HG03354 (cell line): ENCODE data around the gene OPRD1.

ENCODE experiments used
- ATAC-seq: cut with Tn5 transposase; IDR thresholded peaks from one replicate; pipeline ENCODE4 v1.9.1; 2021; ENCODE audit warnings: mild to moderate bottlenecking; ENCODE audit not compliant: unreplicated experiment, poor library complexity, severe bottlenecking

The OPRD1 gene

DNA sequence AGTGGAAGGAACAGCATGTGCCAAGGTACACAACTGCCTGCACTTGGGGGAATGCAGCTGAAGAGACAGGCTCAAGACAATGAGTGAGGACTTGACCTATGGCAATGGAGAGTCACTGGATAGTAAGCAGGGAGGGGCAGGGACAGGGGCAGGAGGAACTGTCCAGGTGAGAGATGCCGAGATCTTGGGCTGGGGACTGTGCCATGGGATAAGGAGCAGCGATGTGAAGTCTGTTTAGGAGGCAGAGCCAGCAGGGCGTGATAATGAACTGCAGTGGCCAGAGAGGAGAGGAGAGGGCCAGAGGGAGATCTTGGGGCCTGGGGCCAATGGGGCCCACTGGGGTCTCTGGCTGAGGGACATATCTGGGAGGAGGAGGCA lies 84.6 kb downstream of the OPRD1 start:
- no peak for ATAC-seq

DNA sequence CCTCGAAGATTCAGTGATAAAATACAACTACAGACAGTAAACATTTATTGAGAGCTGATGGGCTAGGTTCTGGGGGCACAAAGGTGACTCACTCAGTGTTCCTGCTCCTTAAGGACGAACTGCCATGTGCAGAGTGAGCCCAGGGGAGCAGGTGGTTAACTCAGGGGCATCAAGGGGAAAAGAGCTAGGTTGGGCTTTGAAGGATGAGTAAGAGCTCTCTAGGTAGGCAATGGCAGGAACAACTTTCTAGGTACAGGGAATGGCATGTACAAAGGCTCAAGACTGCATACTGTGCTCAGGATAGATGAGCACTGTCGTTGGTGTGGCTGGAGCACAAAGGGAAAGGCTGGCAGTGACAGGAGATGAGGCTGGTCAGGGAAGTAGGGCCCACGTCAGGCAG lies 85.8 kb downstream of the OPRD1 start:
- ATAC-seq = no peak

GRCh38 chr1:28898405-28898881 lies 86.5 kb downstream of the OPRD1 start:
- no peak for ATAC-seq

DNA sequence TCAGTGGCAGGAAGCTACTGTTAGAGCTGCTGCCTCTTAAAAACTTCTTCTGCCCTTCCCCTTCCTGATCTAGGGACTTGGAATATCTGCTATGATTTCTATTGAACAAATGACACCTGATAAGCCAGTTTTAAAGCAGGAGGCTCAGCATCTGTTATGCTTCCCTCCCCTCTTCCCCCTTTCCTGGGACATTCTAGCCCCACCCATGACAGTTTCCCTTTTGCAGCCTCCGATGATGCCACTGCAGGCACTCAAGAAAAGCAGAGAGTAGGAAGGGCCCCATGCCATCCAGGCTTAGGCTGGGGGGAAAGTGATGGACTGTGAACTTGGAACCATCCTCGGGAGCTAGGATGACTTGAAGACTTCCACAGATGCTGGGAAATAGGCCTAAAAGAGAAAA lies 87.3 kb downstream of the OPRD1 start:
- ATAC-seq = no peak

- no peak for ATAC-seq
These were observed 88.6 kb downstream of the OPRD1 start for GRCh38 chr1:28900562-28900961.

DNA sequence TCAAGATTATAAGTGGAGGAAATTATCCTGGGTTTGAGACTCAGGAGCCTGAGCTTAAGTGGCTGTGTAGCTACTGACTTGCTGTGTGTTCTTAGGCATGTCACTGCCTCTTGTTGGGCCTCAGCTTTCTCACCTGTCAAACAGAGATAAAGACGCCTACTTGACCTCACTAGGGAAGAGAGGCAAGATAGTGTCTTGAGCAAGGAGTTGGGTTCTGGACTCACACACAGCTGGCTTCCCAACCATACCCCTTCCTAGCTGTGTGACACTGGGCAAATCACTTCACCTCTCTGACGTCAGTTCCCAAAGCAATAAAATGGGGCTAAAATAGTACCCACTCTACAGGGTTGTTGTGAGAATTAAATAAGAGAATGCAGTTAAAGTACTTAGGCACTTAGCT lies 90.8 kb downstream of the OPRD1 start:
- ATAC-seq = no peak

DNA sequence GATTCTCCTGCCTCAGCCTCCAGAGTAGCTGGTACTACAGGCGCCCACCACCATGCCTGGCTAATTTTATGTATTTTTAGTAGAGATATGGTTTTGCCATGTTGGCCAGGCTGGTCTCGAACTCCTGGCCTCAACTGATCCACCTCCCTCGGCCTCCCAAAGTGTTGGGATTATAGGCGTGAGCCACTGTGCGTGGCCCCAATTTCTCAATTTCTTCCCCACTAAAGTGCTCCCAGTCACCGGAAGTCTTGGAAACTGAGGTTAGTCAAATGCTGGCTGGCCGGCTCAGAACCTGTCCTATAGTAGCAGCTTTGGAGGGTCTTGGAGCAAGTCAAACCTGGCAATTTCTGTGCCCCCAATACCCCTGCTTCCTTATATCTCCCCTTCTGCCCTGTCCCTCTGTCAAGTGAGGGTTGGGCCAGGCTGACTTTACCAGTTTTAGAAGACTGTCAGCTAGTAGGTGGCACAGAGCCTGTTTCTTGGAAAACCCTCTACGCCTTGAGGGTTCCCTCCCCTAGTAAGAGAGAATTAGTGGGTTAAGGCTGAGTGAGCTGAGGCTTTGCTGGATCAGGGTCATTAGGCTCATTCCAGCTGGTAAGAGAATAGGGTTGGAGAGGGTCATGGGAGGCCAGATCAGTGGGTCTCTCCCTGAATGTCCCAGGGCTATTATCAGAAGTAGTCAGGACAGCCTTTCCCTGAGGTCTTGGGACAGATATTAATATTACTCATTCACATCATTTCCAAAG lies 94.1 kb downstream of the OPRD1 start:
- ATAC-seq = no peak

DNA sequence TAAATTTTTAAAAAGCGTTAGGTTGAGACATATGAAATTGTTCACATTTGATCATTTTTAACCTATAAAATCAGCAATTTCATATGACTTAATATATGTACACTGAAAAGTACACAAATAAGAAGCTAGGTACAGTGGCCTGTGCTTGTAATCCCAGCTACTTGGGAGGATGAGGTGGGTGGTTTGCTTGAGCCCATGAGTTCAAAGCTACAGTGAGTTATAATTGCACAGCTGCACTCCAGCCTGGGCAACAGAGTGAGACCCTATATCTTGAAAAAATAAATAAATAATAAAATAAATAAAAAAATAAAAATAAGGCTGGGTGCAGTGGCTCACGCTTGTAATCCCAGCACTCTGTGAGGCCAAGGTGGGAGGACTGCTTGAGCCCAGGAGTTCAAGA lies 97.2 kb downstream of the OPRD1 start:
- ATAC-seq = no peak

DNA sequence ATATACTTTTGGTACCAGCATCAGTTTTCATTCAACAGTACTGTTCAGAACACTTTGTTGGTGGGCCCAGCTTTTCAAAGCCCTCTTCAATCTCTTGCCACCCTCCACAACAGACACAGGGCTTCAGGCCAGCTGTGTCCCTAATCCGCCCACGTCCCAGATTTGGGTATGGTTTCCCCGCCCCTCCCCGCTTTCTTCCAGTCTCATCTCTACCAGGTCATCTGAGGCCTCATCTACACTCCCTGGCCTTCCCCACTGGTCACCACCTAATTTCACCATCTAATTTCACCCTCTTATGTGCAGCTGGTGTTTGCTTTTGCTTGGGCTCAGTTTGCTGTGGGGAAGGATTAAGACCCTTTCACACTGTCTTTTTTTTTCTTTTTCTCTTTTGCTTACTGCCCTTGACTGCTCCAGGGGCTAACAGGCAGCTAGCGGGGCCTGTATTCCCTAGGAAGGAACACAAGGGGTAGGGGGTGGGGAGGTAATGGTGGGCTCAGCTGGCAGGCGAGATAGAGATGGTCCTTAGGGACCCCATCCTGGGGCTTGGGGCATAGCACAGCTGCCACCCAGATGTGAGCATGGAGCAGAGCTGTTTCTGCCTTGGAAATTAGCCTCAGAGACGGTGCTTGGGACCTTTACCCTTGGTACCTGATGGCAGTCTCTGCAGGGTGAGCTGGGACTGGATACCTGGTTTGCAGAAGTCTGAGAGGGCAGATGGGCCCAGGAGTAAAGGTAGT lies 98.6 kb downstream of the OPRD1 start:
- ATAC-seq = no peak

DNA sequence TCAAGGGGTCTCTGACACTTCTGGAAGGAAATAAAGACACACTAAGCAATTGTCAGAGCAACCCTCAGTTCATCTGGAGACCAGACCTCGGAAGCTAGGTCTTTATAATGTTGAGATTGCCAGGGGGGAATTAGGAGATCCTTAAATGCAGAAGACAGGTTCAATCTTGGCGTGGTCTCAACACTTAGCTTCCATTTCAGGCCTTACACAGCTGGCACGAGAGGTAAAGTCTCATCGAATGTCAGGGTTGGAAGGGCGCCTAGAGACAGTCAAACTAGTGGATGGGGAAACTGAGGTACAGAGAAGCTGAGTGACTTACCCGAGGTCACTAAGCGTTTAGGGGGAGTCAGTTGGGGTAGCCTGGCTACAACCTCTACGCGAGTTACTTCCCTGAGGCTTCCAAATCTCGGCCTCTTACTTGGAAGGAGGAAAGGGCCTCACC lies 101.8 kb downstream of the OPRD1 start:
- no peak for ATAC-seq

DNA sequence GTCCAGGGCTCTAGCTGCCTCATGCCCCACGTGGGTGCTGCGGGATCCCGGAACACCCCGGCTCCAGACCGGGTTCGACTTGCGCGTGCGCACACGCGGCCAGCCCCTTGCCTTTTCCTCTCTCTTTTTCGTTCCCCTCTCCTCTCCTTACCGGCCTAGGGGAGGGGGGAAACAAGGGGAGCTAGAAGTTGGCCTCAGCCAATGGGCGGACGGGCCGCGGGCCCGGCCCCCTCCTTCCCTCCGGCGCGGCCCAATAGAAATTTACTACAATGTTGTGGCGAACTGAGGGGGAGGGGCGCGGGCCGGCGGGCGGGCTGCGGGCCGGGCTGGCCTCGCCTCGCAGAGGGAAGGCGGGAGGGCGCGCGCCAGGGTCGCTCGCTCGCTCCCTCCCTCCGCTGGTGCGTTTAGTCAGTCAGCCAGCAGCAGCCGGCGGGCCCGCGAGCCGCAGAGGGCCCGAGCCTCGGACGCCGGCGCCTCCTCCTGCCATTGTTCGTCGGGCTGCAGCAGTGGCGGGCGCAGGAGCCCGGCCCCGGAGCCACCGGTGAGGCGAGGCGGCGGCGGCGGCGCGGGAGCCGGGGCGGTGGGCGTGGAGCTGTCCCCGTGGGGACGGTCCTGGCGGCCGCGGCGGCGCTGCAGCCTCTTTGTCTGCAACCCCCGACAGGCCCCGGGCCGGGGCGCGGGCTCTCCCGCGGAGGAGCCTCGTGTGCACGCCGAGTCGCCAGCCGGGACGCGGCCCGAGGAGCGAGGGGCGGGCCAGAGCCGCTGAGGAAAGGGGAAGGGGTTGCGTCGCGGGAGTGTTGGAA lies 102.5 kb downstream of the OPRD1 start, which contains the start of gene EPB41:
Gene EPB41 (plus strand): TSS at position 342 of the 803 bp plus-strand sequence. CDS start 72,869 bp downstream, outside the sequence.
- peak; percentile 87 for ATAC-seq

DNA sequence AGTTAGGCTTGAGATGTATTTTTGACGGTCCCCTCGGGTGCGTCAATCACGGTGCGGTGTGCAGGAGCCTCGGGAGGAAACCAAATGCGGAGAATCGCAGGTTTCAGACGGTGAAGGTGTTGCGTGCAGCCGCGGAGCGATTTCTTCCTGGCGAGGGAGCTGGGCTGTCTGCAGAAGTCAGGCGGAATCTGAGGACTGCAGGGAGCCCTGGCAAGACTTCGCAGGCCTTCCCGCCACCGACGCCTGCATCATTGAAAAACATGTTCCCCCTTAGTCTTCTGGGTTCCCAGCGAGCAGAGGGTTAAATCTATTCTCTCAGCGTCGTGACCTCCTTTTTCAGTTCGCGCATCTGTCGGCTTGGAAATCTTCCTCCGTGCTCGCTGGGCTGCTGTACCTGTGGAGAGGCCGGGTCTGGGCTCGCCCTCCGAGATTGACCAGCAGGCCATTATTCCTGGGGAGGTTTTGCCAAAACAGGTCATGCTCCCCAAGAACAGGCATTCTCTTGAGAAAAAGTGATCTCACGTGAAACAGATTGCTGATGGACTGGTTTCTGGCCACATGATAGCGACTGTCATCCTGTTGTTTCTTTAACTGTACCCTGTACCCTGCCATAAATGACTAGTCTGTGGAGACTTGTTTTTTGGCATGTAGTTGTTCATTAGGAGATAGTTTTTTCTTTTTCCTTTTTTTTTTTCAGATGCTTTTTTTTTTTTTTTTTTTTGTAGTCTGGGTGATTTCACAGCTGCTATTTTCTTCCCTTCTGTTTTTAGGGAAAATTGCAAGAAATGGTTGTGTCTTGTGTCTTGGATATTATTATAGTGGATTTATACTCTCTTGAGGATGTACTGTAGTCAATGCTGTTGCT lies 103.3 kb downstream of the OPRD1 start:
- ATAC-seq = no peak

DNA sequence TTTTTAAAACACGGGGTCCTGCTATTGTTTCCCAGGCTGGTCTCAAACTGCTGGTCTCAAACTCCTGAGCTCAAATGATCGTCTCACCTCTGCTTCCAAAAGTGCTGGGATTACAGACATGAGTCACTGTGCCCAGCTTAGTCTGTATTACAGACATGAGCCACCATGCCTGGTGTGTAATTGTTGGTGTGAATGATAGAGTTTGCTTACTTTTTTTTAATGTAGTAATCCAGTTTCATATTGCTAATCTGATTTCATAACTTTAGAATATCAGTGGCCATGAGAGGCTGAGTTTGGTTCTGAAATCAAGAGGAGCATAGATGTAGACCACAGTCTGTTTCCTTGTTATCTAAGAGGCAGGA lies 105.8 kb downstream of the OPRD1 start:
- no peak for ATAC-seq
